ENCODE results near the gene SPATA4. TPM values are rescaled to one million over a fixed set of nuclear protein-coding genes. Genes with fewer than 3 reads are reported as not detected.

SPATA4 gene
- total and polyA plus RNA-seq, 7 donors: 0.08 to 1.7 (median 0.75) TPM

DNA sequence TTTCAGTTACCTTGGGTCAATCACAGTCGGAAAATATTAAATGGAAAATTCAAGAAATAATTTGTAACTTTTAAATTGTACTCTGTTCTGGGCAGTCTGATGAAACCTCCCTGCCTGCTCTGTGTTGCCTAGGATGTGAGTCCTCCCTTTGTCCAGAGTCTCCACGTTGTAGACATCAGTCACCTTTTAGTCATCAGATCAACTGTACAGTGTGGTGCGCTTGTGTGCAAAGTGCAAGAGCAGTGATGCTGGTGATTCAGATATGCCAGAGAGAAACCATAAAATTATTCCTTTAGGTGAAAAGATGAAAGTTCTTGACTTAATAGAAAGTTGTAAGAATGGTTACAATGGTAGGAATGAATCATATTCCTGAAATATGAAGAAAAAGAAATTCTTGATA, 1.4 kb downstream of the SPATA4 start:
- 61 to 67% (median 63%) methylated on average over 3 of the region's 3 CpGs for WGBS, 3 donors

DNA sequence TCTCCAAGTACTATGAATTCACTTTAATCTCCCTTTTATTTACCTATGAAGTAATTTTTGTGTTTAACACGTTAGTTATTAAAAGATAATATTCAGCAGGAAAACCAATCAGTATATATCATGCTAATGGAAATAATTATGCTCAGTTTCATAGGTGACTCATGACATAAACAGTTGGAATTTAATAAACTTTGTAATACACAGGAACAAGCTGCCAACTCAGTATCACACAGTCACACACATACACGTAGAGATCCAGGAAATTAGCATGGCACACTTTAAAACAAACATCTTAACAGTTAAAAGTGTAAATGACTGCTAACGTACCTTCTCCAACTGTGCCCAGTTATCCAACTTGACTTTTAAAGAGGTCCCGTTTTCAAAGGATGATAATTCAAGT, 2.3 kb downstream of the SPATA4 start:
- Histone ChIP-seq H3K9me3 (no peaks in the 10 kb centered on the region), H3K4me3 (no peak overlapping the region), H3K4me1 (peaks cover 26% of the 10 kb centered on the region), H3K36me3 (ENCODE audit: insufficient read depth in 1 of 2, low read depth in 1 of 2) (no peaks in the 10 kb centered on the region), H3K27ac (peak overlapping the region; percentile 90), H3K27me3 (ENCODE audit: insufficient read depth in 3 of 3, low read length in 2 of 3) (no peaks in the 10 kb centered on the region)
- 25 to 36% (median 29%) methylated on average over 4 of the region's 4 CpGs for WGBS, 3 donors
- TF ChIP-seq CTCF (IDR thresholded peaks at IDR 0.05): no peak
- intact Hi-C loops (cut with DNase I): loop anchor here (5.0 kb wide), 2 partner anchors 39 to 41 kb away; no protein-coding TSS in a partner anchor
- DNase-seq: no peak
- no peak for ATAC-seq

More for the DNA sequence above, 1.4 kb downstream of the SPATA4 start:
- Histone ChIP-seq H3K36me3 (ENCODE audit: insufficient read depth in 1 of 2, low read depth in 1 of 2) (no peaks in the 10 kb centered on the region), H3K4me3 (no peak overlapping the region), H3K27ac (peak overlapping the region; percentile 90), H3K4me1 (peaks cover 21% of the 10 kb centered on the region), H3K27me3 (ENCODE audit: insufficient read depth in 3 of 3, low read length in 2 of 3) (no peaks in the 10 kb centered on the region), H3K9me3 (no peaks in the 10 kb centered on the region)
- no peak for TF ChIP-seq CTCF (IDR thresholded peaks at IDR 0.05)
- no peak for DNase-seq
- ATAC-seq: peak; percentile 40 to 73 (median 54)
- intact Hi-C loops (cut with DNase I): loop anchor here (5.0 kb wide), 2 partner anchors 38 to 42 kb away; no protein-coding TSS in a partner anchor

DNA sequence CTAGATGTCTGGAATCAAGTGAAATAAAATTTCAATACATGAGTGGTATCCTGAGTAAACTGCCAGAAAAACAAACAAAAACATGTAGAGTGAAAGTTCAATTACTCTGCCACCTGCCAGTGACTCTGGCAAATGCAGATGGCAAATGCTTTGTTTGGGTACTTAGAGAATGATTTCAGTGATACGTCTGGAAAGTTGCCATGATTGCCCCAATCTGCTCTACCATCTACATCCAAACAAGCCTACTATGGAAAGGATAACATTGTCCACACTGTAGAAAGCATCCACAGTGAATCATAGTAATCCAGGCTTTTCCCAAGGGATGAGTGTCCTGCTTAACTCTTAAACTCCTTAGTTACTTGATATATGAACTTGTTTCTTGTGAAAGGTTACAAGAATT, 3.4 kb downstream of the SPATA4 start:
- Histone ChIP-seq H3K27me3 (ENCODE audit: insufficient read depth in 3 of 3, low read length in 2 of 3) (no peaks in the 10 kb centered on the region), H3K9me3 (no peaks in the 10 kb centered on the region), H3K36me3 (ENCODE audit: insufficient read depth in 1 of 2, low read depth in 1 of 2) (no peaks in the 10 kb centered on the region), H3K27ac (peak overlapping the region; percentile 90), H3K4me1 (peaks cover 34% of the 10 kb centered on the region), H3K4me3 (no peak overlapping the region)
- TF ChIP-seq CTCF (IDR thresholded peaks at IDR 0.05): no peak
- 11 to 14% (median 13%) methylated on average over 1 of the region's 1 CpG for whole genome bisulfite sequencing, 3 donors
- intact Hi-C loops (cut with DNase I): loop anchor here (5.0 kb wide), 2 partner anchors 40 kb away; no protein-coding TSS in a partner anchor
- ATAC-seq: no peak
- no peak for DNase-seq

- intact Hi-C loops (cut with DNase I): loop anchor here (5.0 kb wide), 2 partner anchors 38 to 42 kb away; no protein-coding TSS in a partner anchor
- H3K27me3 ChIP-seq (ENCODE audit: insufficient read depth in 3 of 3, low read length in 2 of 3): no peaks in the 10 kb centered on the region
- H3K27ac ChIP-seq: peak overlapping the region; percentile 90
- DNase-seq (no peak), ATAC-seq (no peak)
- no peak for TF ChIP-seq CTCF (IDR thresholded peaks at IDR 0.05)
- no peaks in the 10 kb centered on the region for H3K9me3 ChIP-seq
- 71 to 79% (median 74%) methylated on average over 11 of the region's 11 CpGs for whole genome bisulfite sequencing, 3 donors
- H3K36me3 ChIP-seq (ENCODE audit: insufficient read depth in 1 of 2, low read depth in 1 of 2): no peaks in the 10 kb centered on the region
- H3K4me1 ChIP-seq: peaks cover 52% of the 10 kb centered on the region
- peak overlapping the region; percentile 24 for H3K4me3 ChIP-seq
These were observed 5.2 kb downstream of the SPATA4 start for GRCh38 chr4:176189891-176190795.

Data from psoas muscle (tissue), 8 donors.